Upper lobe of right lung (tissue), 1 donor: ENCODE results near the gene SFPQ. TPM values are rescaled to one million over a fixed set of nuclear protein-coding genes. Genes with fewer than 3 reads are reported as not detected.
"Not testable (repeated sequence)": the region's sequence is repeated elsewhere in the genome, so short reads cannot be mapped to it uniquely, and the experiment has no call there.

Source experiments
- ATAC-seq: fragments of 200-7000 bp; cut with Tn5 transposase; one replicate; pipeline ENCODE4 v1.9.1; 2020; ENCODE audit warnings: mild to moderate bottlenecking, moderate library complexity
- DNase-seq: peaks from one replicate; pipeline ENCODE4 v3.0.0-alpha.2; 2020
- H3K27ac ChIP-seq: fragments of 200-600 bp; one replicate; pipeline ENCODE4 v1.8.0; 2022
- H3K27me3 ChIP-seq: fragments of 200-600 bp; one replicate; pipeline ENCODE4 v1.8.0; 2022; ENCODE audit warnings: mild to moderate bottlenecking
- H3K36me3 ChIP-seq: fragments of 200-600 bp; one replicate; pipeline ENCODE4 v1.8.0; 2022
- H3K4me1 ChIP-seq: fragments of 200-600 bp; one replicate; pipeline ENCODE4 v1.8.0; 2022
- H3K4me3 ChIP-seq: fragments of 200-600 bp; one replicate; pipeline ENCODE4 v1.8.0; 2022; ENCODE audit warnings: mild to moderate bottlenecking
- H3K9me3 ChIP-seq: fragments of 200-600 bp; one replicate; pipeline ENCODE4 v1.8.0; 2022
- CTCF ChIP-seq: fragments of 200-600 bp; IDR thresholded peaks from one replicate; pipeline ENCODE4 v1.8.0; 2022; ENCODE audit warnings: antibody characterized with exemption
- intact Hi-C: fragments of 100-400 bp; cut with DNase I; formaldehyde crosslinking; loops from one replicate; pipeline ENCODE4 v1.11.0; 2022
- total RNA-seq: library from RNA; stranded (reverse); fragmentation: NEBNext Ultra II Directional; extraction: Animal tissue kit (Norgen Biotek cat#: 25700); gene quantifications from one replicate; pipeline ENCODE4 v1.2.1, GENCODE V29; 2021
- donor health status: DM: no; HTN: yes; CAD: no; lungs with severe emphysema.

SFPQ gene
- total RNA-seq, 1 donor from 2014 or later: 170 TPM

- H3K9me3 ChIP-seq: no peaks in the 10 kb centered on the region
- H3K4me1 ChIP-seq: no peaks in the 10 kb centered on the region
- ATAC-seq (peak; percentile 56), DNase-seq (no peak)
- TF ChIP-seq CTCF: no peak
- intact Hi-C loops: no loop called here
- peaks cover 51% of the 10 kb centered on the region for H3K36me3 ChIP-seq
- no peak overlapping the region for H3K27ac ChIP-seq
- no peaks in the 10 kb centered on the region for H3K27me3 ChIP-seq
- H3K4me3 ChIP-seq: no peak overlapping the region
Observed at GRCh38 chr1:35173909-35174540, 18.9 kb downstream of the SFPQ start.

- intact Hi-C loops: no loop called here
- TF ChIP-seq CTCF: no peak
- Histone ChIP-seq H3K27ac (no peak overlapping the region), H3K9me3 (no peaks in the 10 kb centered on the region), H3K4me1 (no peaks in the 10 kb centered on the region), H3K27me3 (no peaks in the 10 kb centered on the region), H3K36me3 (peaks cover 46% of the 10 kb centered on the region), H3K4me3 (no peak overlapping the region)
- DNase-seq: no peak
- no peak for ATAC-seq
Observed at GRCh38 chr1:35173491-35173890, 19.5 kb downstream of the SFPQ start.

- intact Hi-C loops: no loop called here
- TF ChIP-seq CTCF: no peak
- H3K4me3 ChIP-seq: no peak overlapping the region
Observed at GRCh38 chr1:35172022-35172421, 20.9 kb downstream of the SFPQ start.

GRCh38 chr1:35171579-35171978 lies 21.4 kb downstream of the SFPQ start:
- H3K4me3 ChIP-seq: no peak overlapping the region
- ATAC-seq: no peak

More at GRCh38 chr1:35172022-35172421, 20.9 kb downstream of the SFPQ start:
- no peaks in the 10 kb centered on the region for H3K27me3 ChIP-seq
- DNase-seq: no peak
- no peak overlapping the region for H3K27ac ChIP-seq
- H3K36me3 ChIP-seq: peaks cover 31% of the 10 kb centered on the region
- no peak for ATAC-seq
- no peaks in the 10 kb centered on the region for H3K9me3 ChIP-seq
- no peaks in the 10 kb centered on the region for H3K4me1 ChIP-seq

GRCh38 chr1:35164893-35165292 lies 28.1 kb downstream of the SFPQ start:
- Histone ChIP-seq H3K9me3 (peaks cover 9% of the 10 kb centered on the region), H3K4me1 (no peaks in the 10 kb centered on the region), H3K27ac (no peak overlapping the region), H3K4me3 (no peak overlapping the region), H3K36me3 (no peaks in the 10 kb centered on the region), H3K27me3 (no peaks in the 10 kb centered on the region)
- intact Hi-C loops: no loop called here
- no peak for TF ChIP-seq CTCF
- ATAC-seq: no peak
- DNase-seq: no peak

More at GRCh38 chr1:35171579-35171978, 21.4 kb downstream of the SFPQ start:
- Histone ChIP-seq H3K4me1 (no peaks in the 10 kb centered on the region), H3K9me3 (no peaks in the 10 kb centered on the region), H3K36me3 (peaks cover 27% of the 10 kb centered on the region), H3K27ac (no peak overlapping the region), H3K27me3 (no peaks in the 10 kb centered on the region)
- no peak for TF ChIP-seq CTCF
- intact Hi-C loops: no loop called here
- no peak for DNase-seq

GRCh38 chr1:35151220-35151619 lies 41.7 kb downstream of the SFPQ start:
- H3K9me3 ChIP-seq: no peaks in the 10 kb centered on the region
- H3K36me3 ChIP-seq: no peaks in the 10 kb centered on the region
- DNase-seq: no peak
- no peak for ATAC-seq
- no peaks in the 10 kb centered on the region for H3K4me1 ChIP-seq
- H3K27ac ChIP-seq: no peak overlapping the region
- no peaks in the 10 kb centered on the region for H3K27me3 ChIP-seq
- TF ChIP-seq CTCF: no peak
- no peak overlapping the region for H3K4me3 ChIP-seq
- intact Hi-C loops: no loop called here

GRCh38 chr1:35145892-35146549 lies 46.9 kb downstream of the SFPQ start:
- H3K4me3 ChIP-seq, H3K27me3 ChIP-seq, DNase-seq, H3K9me3 ChIP-seq, H3K27ac ChIP-seq, H3K36me3 ChIP-seq, intact Hi-C loops, H3K4me1 ChIP-seq, ATAC-seq: not testable (repeated sequence)
